IMR-90 (cell line): Measurements from ENCODE around the gene RTCA. TPM values are rescaled to one million over a fixed set of nuclear protein-coding genes. Genes with fewer than 3 reads are reported as not detected.
A peak's percentile ranks its signal among the peaks of the same experiment; 100 is the strongest.

Experiments used
- ATAC-seq: fragments of 200-7000 bp; cut with Tn5 transposase; 2 replicates; pipeline ENCODE4 v1.9.1; 2020; ENCODE audit warnings: low read depth, mild to moderate bottlenecking, moderate library complexity
- BruUV-seq: library from RNA; stranded (reverse); fragments of 400-500 nt; replicated peaks from 2 replicates; lab custom pipeline; 2021; lab: Mats Ljungman, UMichigan
- CTCF ChIA-PET: fragments of 300-600 bp; formaldehyde crosslinking; extraction: SDS; loops from one replicate; lab custom pipeline; 2021; ENCODE audit warnings: antibody characterized with exemption; lab: Yijun Ruan, JAX
- POLR2A ChIA-PET: fragments of 300-600 bp; sonication (Branson Sonifier 250); formaldehyde crosslinking; loops from one replicate; lab custom pipeline; 2022; ENCODE audit warnings: antibody characterized with exemption; ENCODE audit not compliant: unreplicated experiment; lab: Charles Lee
- DNase-seq: peaks from one replicate; pipeline ENCODE4 v3.0.0; 2013
- H2AFZ ChIP-seq: replicated peaks from 2 replicates; pipeline ENCODE3; 2013; ENCODE audit warnings: low read length, mild to moderate bottlenecking; ENCODE audit not compliant: poor library complexity
- H2AK5ac ChIP-seq: 2 replicates; pipeline ENCODE4 v1.6.1; 2013; ENCODE audit warnings: low read depth, low read length, inconsistent platforms
- H2AK9ac ChIP-seq: replicated peaks from 2 replicates; pipeline ENCODE3; 2013; ENCODE audit warnings: mild to moderate bottlenecking, low read depth, low read length, moderate library complexity; ENCODE audit not compliant: poor library complexity
- H2BK120ac ChIP-seq: 2 replicates; pipeline ENCODE4 v1.6.1; 2013; ENCODE audit warnings: low read depth, low read length, inconsistent platforms
- H2BK15ac ChIP-seq: 3 replicates; pipeline ENCODE4 v1.6.1; 2013; ENCODE audit warnings: low read depth, low read length, inconsistent platforms
- H2BK20ac ChIP-seq: 2 replicates; pipeline ENCODE4 v1.6.1; 2013; ENCODE audit warnings: low read depth, mild to moderate bottlenecking, inconsistent platforms, low read length, moderate library complexity
- H2BK5ac ChIP-seq: 2 replicates; pipeline ENCODE4 v1.6.1; 2013; ENCODE audit warnings: mild to moderate bottlenecking, low read depth, low read length, inconsistent platforms; ENCODE audit not compliant: poor library complexity, severe bottlenecking
- H3K14ac ChIP-seq: replicated peaks from 2 replicates; pipeline ENCODE4 v1.6.1; 2013; ENCODE audit warnings: low read depth, low read length, inconsistent platforms
- H3K18ac ChIP-seq: 2 replicates; pipeline ENCODE4 v1.6.1; 2013; ENCODE audit warnings: low read depth, low read length, control low read depth
- H3K23ac ChIP-seq: 2 replicates; pipeline ENCODE4 v1.6.1; 2013; ENCODE audit warnings: low read depth, low read length, inconsistent platforms
- H3K27ac ChIP-seq: 2 replicates; pipeline ENCODE4 v1.5.1; 2013; ENCODE audit warnings: mild to moderate bottlenecking, control low read depth, low read length; ENCODE audit not compliant: insufficient read depth
- H3K27me3 ChIP-seq: 2 replicates; pipeline ENCODE4 v1.6.1; 2013; ENCODE audit warnings: low read length; ENCODE audit not compliant: control insufficient read depth, insufficient read depth
- H3K36me3 ChIP-seq: 2 replicates; pipeline ENCODE4 v1.6.1; 2013; ENCODE audit warnings: low read length, mixed read lengths; ENCODE audit not compliant: control insufficient read depth, insufficient read depth
- H3K4ac ChIP-seq: 2 replicates; pipeline ENCODE4 v1.6.1; 2013; ENCODE audit warnings: low read depth, low read length, inconsistent platforms
- H3K4me1 ChIP-seq: 2 replicates; pipeline ENCODE4 v1.6.1; 2013; ENCODE audit warnings: low read length, mixed read lengths; ENCODE audit not compliant: control insufficient read depth, insufficient read depth
- H3K4me2 ChIP-seq: 2 replicates; pipeline ENCODE4 v1.6.1; 2013; ENCODE audit warnings: low read depth, mild to moderate bottlenecking, control low read depth, low read length, moderate library complexity
- H3K4me3 ChIP-seq: 2 replicates; pipeline ENCODE4 v1.5.1; 2013; ENCODE audit warnings: low read depth, mild to moderate bottlenecking, control low read depth, low read length, moderate library complexity; ENCODE audit not compliant: insufficient read depth
- H3K56ac ChIP-seq: 2 replicates; pipeline ENCODE4 v1.6.1; 2013; ENCODE audit warnings: low read length, inconsistent platforms; ENCODE audit not compliant: insufficient read depth; ENCODE audit errors: extremely low read depth
- H3K79me1 ChIP-seq, 2 experiments: 2 replicates each; pipeline ENCODE4 v1.6.1; 2013; ENCODE audit warnings: low read length in 2 of 2, inconsistent platforms in 1 of 2, low read depth in 1 of 2
- H3K9ac ChIP-seq: 2 replicates; pipeline ENCODE4 v1.6.1; 2013; ENCODE audit warnings: low read depth, low read length, control low read depth
- H3K9me1 ChIP-seq: 2 replicates; pipeline ENCODE4 v1.6.1; 2013; ENCODE audit warnings: low read length, inconsistent platforms; ENCODE audit not compliant: insufficient read depth
- H3K9me3 ChIP-seq: 2 replicates; pipeline ENCODE4 v1.6.1; 2013; ENCODE audit warnings: low read length; ENCODE audit not compliant: control insufficient read depth, insufficient read depth
- H4K20me1 ChIP-seq: 2 replicates; pipeline ENCODE4 v1.6.1; 2013; ENCODE audit warnings: low read length, inconsistent platforms; ENCODE audit not compliant: insufficient read depth
- H4K5ac ChIP-seq: 2 replicates; pipeline ENCODE4 v1.6.1; 2013; ENCODE audit warnings: mild to moderate bottlenecking, low read depth, low read length, control low read depth
- H4K8ac ChIP-seq, 2 experiments: 2 replicates each; pipeline ENCODE4 v1.6.1; 2013; ENCODE audit warnings: low read depth in 2 of 2, low read length in 2 of 2, control low read depth in 1 of 2, inconsistent platforms in 1 of 2
- H4K91ac ChIP-seq: 2 replicates; pipeline ENCODE4 v1.6.1; 2013; ENCODE audit warnings: low read depth, low read length, inconsistent platforms; ENCODE audit not compliant: insufficient read depth
- CEBPB ChIP-seq: IDR thresholded peaks from 2 replicates; pipeline ENCODE4 v1.6.1; 2012; ENCODE audit warnings: low read depth, low read length, improper control_type of control experiment
- CHD1 ChIP-seq: IDR thresholded peaks from 2 replicates; pipeline ENCODE4 v1.6.1; 2012; ENCODE audit warnings: low read depth, low read length, improper control_type of control experiment
- MXI1 ChIP-seq: IDR thresholded peaks from 2 replicates; pipeline ENCODE4 v1.6.1; 2012; ENCODE audit warnings: low read depth, mild to moderate bottlenecking, low read length, moderate library complexity, borderline replicate concordance
- RCOR1 ChIP-seq: IDR thresholded peaks from 2 replicates; pipeline ENCODE4 v1.6.1; 2012; ENCODE audit warnings: mild to moderate bottlenecking, low read length, improper control_type of control experiment; ENCODE audit not compliant: insufficient replicate concordance
- USF2 ChIP-seq: fragments of 150-350 bp; IDR thresholded peaks from 2 replicates; pipeline ENCODE4 v1.6.1; 2017; ENCODE audit warnings: mild to moderate bottlenecking, antibody characterized with exemption, low read length, low read depth
- WGBS, 2 experiments: methylation state at CpG; one replicate each; pipeline versions ENCODE4 v1.1.5 to v1.1.7; 2013; ENCODE audit warnings: missing lambda C conversion rate in 2 of 2; ENCODE audit not compliant: insufficient read length in 1 of 2; ENCODE audit errors: extremely low coverage in 2 of 2; 5-methylcytosine and 5-hydroxymethylcytosine counted together
- dilution Hi-C: fragments of 300-500 bp; cut with HindIII; formaldehyde crosslinking; loops from one replicate; pipeline ENCODE4 v1.14.3; 2018; ENCODE audit warnings: low sequenced_read_pairs; ENCODE audit not compliant: unreplicated experiment
- in situ Hi-C: fragments of 300-500 bp; cut with MboI; formaldehyde crosslinking; loops from 3 replicates; pipeline ENCODE4 v1.14.3; 2019; ENCODE audit warnings: low sequenced_read_pairs, inconsistent platforms, mixed read lengths
- intact Hi-C: fragments of 100-400 bp; cut with micrococcal nuclease; formaldehyde crosslinking; loops from 2 replicates; pipeline ENCODE4 v1.10.0; 2022
- polyA plus RNA-seq, 3 experiments: library from polyadenylated mRNA; depleted of rRNA; stranded (reverse); fragments of >200 nt; gene quantifications; 2 replicates each; pipeline ENCODE4 v1.2.3, GENCODE V29; 2012; ENCODE audit warnings: low replicate concordance in 1 of 3
- total RNA-seq: library from RNA; depleted of rRNA; stranded (reverse); fragments of >200 nt; gene quantifications from 2 replicates; pipeline ENCODE4 v1.2.3, GENCODE V29; 2012

The RTCA gene
- total and polyA plus RNA-seq, 2 of the 4 experiments (the other 2 are of a cell fraction): 26.9 to 29.6 TPM

- WGBS, 2 experiments: no CpG with 5 or more reads among the region's 2 CpGs
These were observed 42.8 kb downstream of the RTCA start for GRCh38 chr1:100308777-100309176.

More at GRCh38 chr1:100308777-100309176, 42.8 kb downstream of the RTCA start:
- no peak overlapping the region for H3K9ac ChIP-seq
- no peak overlapping the region for H3K56ac ChIP-seq
- no peak overlapping the region for H3K4me3 ChIP-seq
- H3K4ac ChIP-seq: no peak overlapping the region
- H2AFZ ChIP-seq: no peak overlapping the region
- no peak overlapping the region for H2BK15ac ChIP-seq
- H3K4me2 ChIP-seq: no peak overlapping the region
- H3K4me1 ChIP-seq: no peaks in the 10 kb centered on the region
- BruUV-seq: no TSS peak
- ATAC-seq (no peak; the same call in 1 of the 2 replicates), DNase-seq (peak; percentile 70)
- H3K14ac ChIP-seq: no peak overlapping the region
- H4K91ac ChIP-seq: no peak overlapping the region
- in situ Hi-C loops (no loop called here), dilution Hi-C loops (no loop called here), intact Hi-C loops (no loop called here)
- no peak overlapping the region for H3K18ac ChIP-seq
- no peak overlapping the region for H4K5ac ChIP-seq
- no peak overlapping the region for H2BK5ac ChIP-seq
- POLR2A ChIA-PET: no interaction called here
- no peaks in the 10 kb centered on the region for H3K36me3 ChIP-seq
- TF ChIP-seq CHD1: no peak
- TF ChIP-seq MXI1: no peak
- peak; percentile 29; the same call in 1 of the 2 replicates for TF ChIP-seq CEBPB
- no peak for TF ChIP-seq USF2
- TF ChIP-seq RCOR1: no peak
- H2BK120ac ChIP-seq: no peak overlapping the region
- CTCF ChIA-PET: no interaction called here
- H3K27me3 ChIP-seq: peaks cover 2% of the 10 kb centered on the region; the same call in 1 of the 2 replicates
- no peaks in the 10 kb centered on the region for H3K9me3 ChIP-seq
- H3K27ac ChIP-seq: no peak overlapping the region
- no peak overlapping the region for H2AK5ac ChIP-seq
- no peak overlapping the region for H2AK9ac ChIP-seq
- no peaks in the 10 kb centered on the region for H3K79me1 ChIP-seq
- no peak overlapping the region for H4K8ac ChIP-seq
- H3K9me1 ChIP-seq: no peaks in the 10 kb centered on the region
- no peak overlapping the region for H3K23ac ChIP-seq
- no peaks in the 10 kb centered on the region for H4K20me1 ChIP-seq
- no peak overlapping the region for H2BK20ac ChIP-seq
